Measurements from ENCODE around the gene CALU. TPM values are rescaled to one million over a fixed set of nuclear protein-coding genes. Genes with fewer than 3 reads are reported as not detected.

Gene CALU
- total RNA-seq, 2 experiments from 2014 or later: 28.4 to 29.9 TPM

GRCh38 chr7:128809363-128809762 is 70.2 kb downstream of the CALU start:
- Histone ChIP-seq H3K36me3 (ENCODE audit: insufficient read depth, low read length) (peaks cover 13% of the 10 kb centered on the region), H3K27me3 (ENCODE audit: control insufficient read depth in 1 of 2, insufficient read depth in 2 of 2, low read length in 2 of 2) (no peaks in the 10 kb centered on the region), H3K9me3 (ENCODE audit: control insufficient read depth in 1 of 2, insufficient read depth in 1 of 2, low read length in 2 of 2) (no peaks in the 10 kb centered on the region), H3K4me3 (ENCODE audit: low read length) (no peak overlapping the region), H3K4me1 (ENCODE audit: insufficient read depth, low read length) (no peaks in the 10 kb centered on the region), H3K27ac (ENCODE audit: low read depth in 1 of 2, low read length in 2 of 2) (no peak overlapping the region)
- Mint-ChIP-seq H3K4me1 (ENCODE audit: low read depth) (no peaks in the 10 kb centered on the region), H3K4me3 (no peak overlapping the region), H3K9me3 (no peaks in the 10 kb centered on the region), H3K27ac (no peak overlapping the region), H3K27me3 (no peaks in the 10 kb centered on the region), H3K36me3 (ENCODE audit: low read depth) (peaks cover 12% of the 10 kb centered on the region)
- ATAC-seq (ENCODE audit: poor library complexity) (no peak), DNase-seq (no peak)
- ChIA-PET POLR2A (no interaction called here), CTCF (no interaction called here)
- intact Hi-C loops (cut with DNase I, micrococcal nuclease): no loop called here
- TF ChIP-seq CTCF (IDR thresholded peaks at IDR 0.05): no peak

- Mint-ChIP-seq H3K9me3 (no peaks in the 10 kb centered on the region), H3K27ac (no peak overlapping the region), H3K27me3 (no peaks in the 10 kb centered on the region), H3K36me3 (ENCODE audit: low read depth) (peaks cover 6% of the 10 kb centered on the region), H3K4me1 (ENCODE audit: low read depth) (no peaks in the 10 kb centered on the region), H3K4me3 (no peak overlapping the region)
- CTCF ChIA-PET: no interaction called here
- no peak for DNase-seq
- peaks cover 12% of the 10 kb centered on the region for H3K36me3 ChIP-seq (ENCODE audit: insufficient read depth, low read length)
- ATAC-seq (ENCODE audit: poor library complexity): no peak
- POLR2A ChIA-PET: no interaction called here
- no peak overlapping the region for H3K4me3 ChIP-seq (ENCODE audit: low read length)
- H3K27me3 ChIP-seq (ENCODE audit: control insufficient read depth in 1 of 2, insufficient read depth in 2 of 2, low read length in 2 of 2): no peaks in the 10 kb centered on the region
- no peak for TF ChIP-seq CTCF (IDR thresholded peaks at IDR 0.05)
- intact Hi-C loops (cut with DNase I, micrococcal nuclease): no loop called here
- no peaks in the 10 kb centered on the region for H3K4me1 ChIP-seq (ENCODE audit: insufficient read depth, low read length)
- no peaks in the 10 kb centered on the region for H3K9me3 ChIP-seq (ENCODE audit: control insufficient read depth in 1 of 2, insufficient read depth in 1 of 2, low read length in 2 of 2)
- H3K27ac ChIP-seq (ENCODE audit: low read depth in 1 of 2, low read length in 2 of 2): no peak overlapping the region
These were observed 71.3 kb downstream of the CALU start for GRCh38 chr7:128810473-128810872.

- Histone ChIP-seq H3K36me3 (ENCODE audit: insufficient read depth, low read length) (peaks cover 9% of the 10 kb centered on the region), H3K27ac (ENCODE audit: low read depth in 1 of 2, low read length in 2 of 2) (no peak overlapping the region), H3K27me3 (ENCODE audit: control insufficient read depth in 1 of 2, insufficient read depth in 2 of 2, low read length in 2 of 2) (no peaks in the 10 kb centered on the region), H3K4me3 (ENCODE audit: low read length) (no peak overlapping the region), H3K4me1 (ENCODE audit: insufficient read depth, low read length) (no peaks in the 10 kb centered on the region), H3K9me3 (ENCODE audit: control insufficient read depth in 1 of 2, insufficient read depth in 1 of 2, low read length in 2 of 2) (no peaks in the 10 kb centered on the region)
- H3K36me3 Mint-ChIP-seq (ENCODE audit: low read depth): peaks cover 4% of the 10 kb centered on the region
- POLR2A ChIA-PET: no interaction called here
- ATAC-seq (ENCODE audit: poor library complexity) (no peak), DNase-seq (no peak)
- H3K4me3 Mint-ChIP-seq: no peak overlapping the region
- H3K27me3 Mint-ChIP-seq: no peaks in the 10 kb centered on the region
- no peak overlapping the region for H3K27ac Mint-ChIP-seq
- H3K4me1 Mint-ChIP-seq (ENCODE audit: low read depth): no peaks in the 10 kb centered on the region
- no peak for TF ChIP-seq CTCF (IDR thresholded peaks at IDR 0.05)
- H3K9me3 Mint-ChIP-seq: no peaks in the 10 kb centered on the region
- CTCF ChIA-PET: no interaction called here
- intact Hi-C loops (cut with DNase I, micrococcal nuclease): no loop called here
These were observed 71.8 kb downstream of the CALU start for GRCh38 chr7:128810997-128811396.
